ENCODE results near the gene KCTD17.
A peak's percentile ranks its signal among the peaks of the same experiment; 100 is the strongest.

Gene KCTD17, protein sequence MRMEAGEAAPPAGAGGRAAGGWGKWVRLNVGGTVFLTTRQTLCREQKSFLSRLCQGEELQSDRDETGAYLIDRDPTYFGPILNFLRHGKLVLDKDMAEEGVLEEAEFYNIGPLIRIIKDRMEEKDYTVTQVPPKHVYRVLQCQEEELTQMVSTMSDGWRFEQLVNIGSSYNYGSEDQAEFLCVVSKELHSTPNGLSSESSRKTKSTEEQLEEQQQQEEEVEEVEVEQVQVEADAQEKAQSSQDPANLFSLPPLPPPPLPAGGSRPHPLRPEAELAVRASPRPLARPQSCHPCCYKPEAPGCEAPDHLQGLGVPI

DNA sequence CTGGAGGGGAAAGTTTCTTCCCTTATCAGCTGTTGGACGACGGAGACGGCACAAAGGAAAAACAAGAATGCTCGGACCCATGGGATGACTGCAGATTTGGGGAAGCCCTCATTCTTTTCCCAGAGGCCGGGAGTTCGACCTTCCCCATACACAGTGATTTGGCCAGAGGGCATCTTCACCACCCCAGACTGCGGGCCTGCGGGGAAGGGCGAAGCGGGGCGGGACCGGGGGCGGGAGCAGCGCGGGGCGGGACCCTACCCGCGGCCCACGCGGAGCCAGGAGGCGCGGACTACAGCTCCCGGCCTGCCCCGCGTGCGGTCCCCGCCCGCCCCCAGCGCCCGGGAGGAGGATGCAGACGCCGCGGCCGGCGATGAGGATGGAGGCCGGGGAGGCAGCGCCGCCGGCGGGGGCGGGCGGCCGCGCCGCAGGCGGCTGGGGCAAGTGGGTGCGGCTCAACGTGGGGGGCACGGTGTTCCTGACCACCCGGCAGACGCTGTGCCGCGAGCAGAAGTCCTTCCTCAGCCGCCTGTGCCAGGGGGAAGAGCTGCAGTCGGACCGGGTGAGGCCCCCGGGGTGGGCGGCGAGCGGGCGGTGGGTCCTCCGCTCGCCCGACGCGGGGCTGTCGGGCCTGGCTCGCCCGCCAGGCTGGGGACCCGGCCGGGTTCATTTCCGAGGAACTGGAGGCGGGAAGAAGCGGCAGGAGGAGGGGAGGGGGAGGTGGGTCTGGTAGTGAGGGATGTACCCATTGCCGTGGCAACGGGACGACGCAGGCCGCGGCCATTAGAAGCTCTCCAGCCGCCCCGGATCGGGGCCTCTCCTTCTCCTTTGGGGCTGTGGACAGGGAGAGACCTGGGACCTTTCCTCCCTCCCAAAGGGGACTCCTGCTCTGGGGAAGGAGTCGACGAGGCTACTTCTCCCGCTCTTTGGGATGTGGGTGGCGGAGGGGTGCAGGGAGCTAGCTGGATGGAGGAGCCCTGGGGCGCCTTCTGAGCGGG is at the start of gene KCTD17:
TSS of gene KCTD17 (plus strand) at position 352 of the 995 bp plus-strand sequence. CDS start at position 371, 19 bp downstream.
- no peak within 1 kb of the TSS for H3K27ac ChIP-seq
- DNase-seq (ENCODE audit: low read depth, low spot score), result no peak

- no peak for DNase-seq (ENCODE audit: low read depth, low spot score)
- H3K27ac ChIP-seq, result no peak overlapping the region
These were observed 49.7 kb upstream of the KCTD17 start for GRCh38 chr22:37001826-37002225.

- H3K27ac ChIP-seq, result no peak overlapping the region
- no peak for DNase-seq (ENCODE audit: low read depth, low spot score)
These were observed 48.9 kb upstream of the KCTD17 start for GRCh38 chr22:37002633-37003032.

DNA sequence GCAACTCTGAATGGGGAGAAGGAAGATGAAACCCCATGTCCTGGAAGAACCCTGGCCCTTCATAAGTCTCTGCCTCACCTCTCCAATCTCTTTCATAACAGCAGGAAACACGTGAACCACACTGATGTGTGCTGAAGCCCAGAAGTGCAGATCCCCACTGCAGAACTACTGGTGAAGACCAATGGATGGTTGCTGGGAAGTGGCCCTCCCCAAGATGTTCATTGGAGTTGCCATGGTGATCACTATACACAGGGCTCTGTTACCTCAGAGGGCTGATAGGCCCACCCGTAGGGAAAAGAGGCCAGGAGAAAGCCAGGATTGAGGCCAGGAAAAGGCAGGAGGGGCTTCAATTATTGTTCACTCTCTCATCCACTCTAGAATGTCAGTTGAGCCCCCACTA is 43.9 kb upstream of the KCTD17 start:
- no peak overlapping the region for H3K27ac ChIP-seq
- no peak for DNase-seq (ENCODE audit: low read depth, low spot score)

- no peak overlapping the region for H3K27ac ChIP-seq
- DNase-seq (ENCODE audit: low read depth, low spot score), result no peak
These were observed 43.2 kb upstream of the KCTD17 start for GRCh38 chr22:37008365-37008764.

DNA sequence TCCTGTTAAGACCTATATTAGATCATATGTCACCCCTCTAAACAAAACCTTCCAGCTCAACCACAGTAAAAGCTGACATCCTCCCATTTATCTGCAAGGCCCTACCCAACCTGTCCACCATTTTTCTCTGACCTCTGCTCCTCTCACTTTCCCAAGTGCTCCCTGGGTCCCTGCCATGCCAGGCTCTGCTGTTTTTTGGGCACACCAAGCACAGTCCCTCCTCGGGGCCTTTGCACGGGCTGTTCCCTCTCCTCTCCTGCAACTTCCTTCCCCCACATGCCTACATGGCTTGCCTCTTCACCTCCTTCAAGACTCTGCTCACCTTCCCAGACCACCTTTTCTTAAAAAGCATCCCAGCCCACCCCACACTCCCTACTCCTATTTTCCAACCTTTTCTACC is 42.1 kb upstream of the KCTD17 start:
- no peak for DNase-seq (ENCODE audit: low read depth, low spot score)

DNA sequence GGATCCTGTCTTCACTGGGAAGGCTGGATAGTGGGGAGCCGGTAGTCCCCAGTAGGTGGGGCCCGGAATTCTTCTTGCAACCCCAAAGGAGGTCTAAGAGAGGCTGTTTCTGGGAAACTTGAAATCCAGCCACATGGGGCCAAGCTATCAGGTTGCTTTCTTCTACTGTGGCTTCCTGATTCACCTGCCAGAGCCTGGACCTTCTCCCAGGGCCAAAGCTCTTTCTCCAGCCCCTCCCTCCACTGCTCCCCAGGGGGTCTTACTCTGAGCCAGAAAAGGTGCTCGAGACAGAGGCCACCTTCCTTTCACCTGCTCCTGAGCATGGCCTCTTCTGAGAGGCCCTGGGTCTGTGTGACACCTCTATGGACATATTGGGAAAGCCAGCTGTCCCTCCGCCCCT is 41.4 kb upstream of the KCTD17 start:
- H3K27ac ChIP-seq, result no peak overlapping the region
- no peak for DNase-seq (ENCODE audit: low read depth, low spot score)

More for the DNA sequence above, 42.1 kb upstream of the KCTD17 start:
- H3K27ac ChIP-seq, result no peak overlapping the region

- no peak overlapping the region for H3K27ac ChIP-seq
- DNase-seq (ENCODE audit: low read depth, low spot score), result no peak
These were observed 40.6 kb upstream of the KCTD17 start for GRCh38 chr22:37010976-37011375.

DNA sequence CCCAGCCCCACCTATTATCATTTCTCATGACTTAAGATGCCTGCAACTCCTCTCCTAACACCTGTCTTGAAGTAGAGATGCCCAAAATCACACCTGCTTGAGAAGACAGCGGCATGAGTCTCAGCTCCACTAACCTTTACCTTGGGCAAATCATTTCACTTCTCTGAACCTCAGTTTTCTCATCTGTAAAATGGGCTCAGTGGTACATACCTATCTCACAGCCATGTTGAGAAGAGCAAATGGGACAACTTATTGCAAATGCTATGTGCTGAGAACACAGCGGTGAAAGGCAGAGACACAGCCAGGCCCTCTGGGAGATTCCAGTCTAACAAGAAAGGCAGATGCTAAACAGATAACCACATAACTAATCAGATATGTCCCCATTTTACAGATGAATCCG is 40.1 kb upstream of the KCTD17 start:
- H3K27ac ChIP-seq, result no peak overlapping the region
- no peak for DNase-seq (ENCODE audit: low read depth, low spot score)

GRCh38 chr22:37012262-37012904 is 39.2 kb upstream of the KCTD17 start:
- H3K27ac ChIP-seq, result no peak overlapping the region
- no peak for DNase-seq (ENCODE audit: low read depth, low spot score)

GRCh38 chr22:37012956-37013355 is 38.6 kb upstream of the KCTD17 start:
- no peak for DNase-seq (ENCODE audit: low read depth, low spot score)
- no peak overlapping the region for H3K27ac ChIP-seq

DNA sequence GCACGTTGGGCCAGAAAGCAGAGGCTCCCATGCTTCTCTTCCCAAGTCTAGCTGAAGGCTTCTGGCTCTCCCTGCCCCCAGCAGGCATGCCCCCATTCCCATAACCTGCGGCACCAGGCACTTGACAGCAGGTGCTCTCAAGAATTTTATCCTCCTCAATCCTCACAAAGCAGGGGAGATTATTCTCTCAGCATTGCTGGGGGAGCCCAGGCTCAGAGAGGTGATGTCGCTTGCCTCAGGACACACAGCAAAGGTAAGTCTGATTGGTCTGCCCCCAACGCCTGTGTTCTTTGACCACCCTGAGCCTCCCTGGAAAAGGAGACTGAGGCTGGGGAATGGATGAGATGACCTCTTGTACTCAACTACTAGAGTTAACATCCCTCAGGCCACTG is 37.1 kb upstream of the KCTD17 start:
- no peak for DNase-seq (ENCODE audit: low read depth, low spot score)
- H3K27ac ChIP-seq, result no peak overlapping the region

GRCh38 chr22:37014835-37015586 is 36.5 kb upstream of the KCTD17 start:
- H3K27ac ChIP-seq, result no peak overlapping the region
- DNase-seq (ENCODE audit: low read depth, low spot score), result no peak

GRCh38 chr22:37015587-37015878 is 36.0 kb upstream of the KCTD17 start:
- no peak for DNase-seq (ENCODE audit: low read depth, low spot score)
- no peak overlapping the region for H3K27ac ChIP-seq

DNA sequence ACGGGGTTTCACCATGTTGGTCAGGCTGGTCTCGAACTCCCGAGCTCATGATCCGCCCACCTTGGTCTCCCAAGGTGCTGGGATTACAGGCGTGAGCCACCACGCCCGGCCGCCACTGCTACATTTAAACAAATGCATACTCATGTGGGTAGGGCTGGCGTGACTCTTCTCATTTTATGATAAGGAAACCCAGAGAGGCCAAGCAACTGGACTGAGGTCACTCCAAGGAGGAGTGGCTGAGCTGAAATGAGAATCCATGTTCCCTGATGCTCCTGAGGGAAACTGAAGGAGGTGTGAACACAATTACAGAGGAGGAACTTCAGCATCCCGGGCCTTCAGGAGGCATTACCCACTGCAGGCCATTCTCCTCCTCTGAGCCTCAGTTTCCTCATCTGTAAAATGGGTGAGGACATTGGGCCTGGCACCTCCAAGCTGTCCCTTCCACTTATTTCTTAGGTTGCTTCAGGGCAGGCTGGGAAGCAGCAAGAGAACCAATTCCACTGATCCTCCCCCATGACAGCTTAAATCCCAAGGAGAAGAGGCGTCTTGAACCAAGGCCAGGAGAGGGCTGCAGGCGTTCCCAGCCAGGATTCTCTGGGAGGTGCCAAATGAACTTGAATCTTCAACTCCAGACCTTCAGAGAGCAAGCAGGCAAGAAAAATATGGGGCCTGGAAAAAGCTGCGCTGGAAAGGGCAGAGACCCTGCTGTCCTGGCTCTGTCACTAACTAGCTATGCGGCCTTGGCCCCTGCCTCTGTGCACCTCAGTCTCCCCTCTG is 35.2 kb upstream of the KCTD17 start:
- no peak for DNase-seq (ENCODE audit: low read depth, low spot score)

DNA sequence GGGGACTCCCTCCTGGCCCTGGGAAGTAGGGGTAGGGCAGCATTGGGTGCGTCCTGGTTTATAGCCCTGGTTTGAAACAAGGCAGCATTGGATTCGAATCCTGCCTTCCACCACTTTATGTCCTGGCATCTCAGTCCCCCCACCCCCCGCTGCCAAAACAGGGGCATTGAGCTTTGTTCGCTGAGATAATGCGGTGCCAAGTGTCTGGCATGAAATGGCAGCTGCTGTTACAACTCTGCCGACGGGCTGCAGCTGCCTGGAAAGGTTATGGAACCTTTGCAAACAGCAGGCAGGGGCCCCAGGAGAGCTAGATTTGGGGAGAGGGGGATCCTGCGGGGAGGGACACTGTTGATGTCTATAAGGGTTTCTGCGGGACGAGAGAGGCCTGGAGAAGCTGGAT is 34.2 kb upstream of the KCTD17 start:
- no peak for DNase-seq (ENCODE audit: low read depth, low spot score)

More for the DNA sequence above, 35.2 kb upstream of the KCTD17 start:
- no peak overlapping the region for H3K27ac ChIP-seq

GRCh38 chr22:37018086-37018814 is 33.3 kb upstream of the KCTD17 start:
- no peak for DNase-seq (ENCODE audit: low read depth, low spot score)
- H3K27ac ChIP-seq, result peak overlapping the region; percentile 71

More for the DNA sequence above, 34.2 kb upstream of the KCTD17 start:
- H3K27ac ChIP-seq, result no peak overlapping the region

DNA sequence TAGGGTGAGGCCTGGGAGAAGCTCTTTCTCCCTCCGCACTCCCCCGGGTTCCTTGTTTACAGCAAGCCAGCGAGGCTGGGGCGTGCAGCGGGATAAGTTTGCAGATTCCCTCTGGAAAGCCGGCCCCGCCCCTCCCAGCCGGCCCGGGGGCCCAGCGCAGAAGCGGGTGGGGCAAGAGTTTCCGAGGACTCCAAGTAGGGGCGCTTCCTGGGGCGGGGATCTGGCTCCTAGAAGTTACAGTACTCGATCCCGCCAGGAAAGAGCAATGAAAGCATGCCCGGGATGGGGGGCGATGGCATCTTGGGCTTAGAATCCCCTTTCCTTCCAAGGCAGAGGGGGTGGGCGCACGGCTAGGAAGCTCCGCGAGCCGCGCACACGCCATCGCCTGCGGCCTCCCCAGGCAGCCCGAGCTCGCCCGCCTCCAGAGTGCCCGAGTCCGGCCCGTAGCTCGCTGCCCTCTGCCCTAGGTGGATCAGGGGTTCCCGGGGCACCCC is 32.7 kb upstream of the KCTD17 start:
- no peak for DNase-seq (ENCODE audit: low read depth, low spot score)
- peak overlapping the region; percentile 71 for H3K27ac ChIP-seq
